HG03025 (cell line): ENCODE measurements around the gene TMEM250.
"Not testable (repeated sequence)": the region's sequence is repeated elsewhere in the genome, so short reads cannot be mapped to it uniquely, and the experiment has no call there.

Experiments
- ATAC-seq: cut with Tn5 transposase; IDR thresholded peaks from one replicate; pipeline ENCODE4 v1.9.1; 2021; ENCODE audit warnings: mild to moderate bottlenecking, moderate library complexity; ENCODE audit not compliant: unreplicated experiment, low FRiP score

TMEM250 gene, protein sequence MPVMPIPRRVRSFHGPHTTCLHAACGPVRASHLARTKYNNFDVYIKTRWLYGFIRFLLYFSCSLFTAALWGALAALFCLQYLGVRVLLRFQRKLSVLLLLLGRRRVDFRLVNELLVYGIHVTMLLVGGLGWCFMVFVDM

DNA sequence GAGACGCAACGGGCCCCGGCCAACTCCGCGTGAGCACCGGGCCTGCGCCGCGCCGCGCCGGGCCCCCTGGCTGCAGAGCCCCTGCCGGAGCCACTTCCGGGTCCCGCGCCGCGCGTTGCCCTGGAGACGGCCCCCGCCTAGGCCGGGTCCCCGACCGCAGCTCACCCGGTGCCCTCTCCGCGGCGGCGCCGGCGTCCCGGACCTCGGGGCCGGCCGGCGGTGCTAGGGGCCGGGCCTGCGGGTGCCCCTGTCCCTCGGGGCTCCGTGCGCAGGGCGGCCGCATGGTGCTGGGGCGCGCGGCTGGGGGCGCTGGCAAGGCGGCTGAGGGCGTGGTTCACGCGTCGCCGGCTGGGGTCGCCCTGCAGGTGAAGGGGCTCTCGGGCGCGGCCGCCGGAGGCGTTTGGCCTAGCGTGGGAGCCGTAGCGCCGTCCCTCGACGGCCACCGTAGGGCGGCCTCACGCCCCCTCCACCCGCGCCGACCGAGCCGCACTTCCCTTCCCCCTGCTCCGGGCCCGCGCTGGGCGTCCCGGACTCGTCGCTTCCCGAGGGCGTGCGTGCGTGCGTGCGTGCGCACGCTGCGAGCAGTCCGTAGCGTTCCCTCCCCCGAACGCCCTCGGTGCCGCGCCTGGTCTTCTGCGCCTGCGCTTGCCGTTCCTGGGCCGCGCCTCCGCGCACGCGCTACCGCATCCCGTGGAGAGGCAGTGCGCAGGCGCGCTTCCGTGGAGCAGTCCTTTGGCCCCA, at the start of gene TMEM250:
Gene TMEM250, minus strand, starts transcription at position 556 of the 741 bp plus-strand sequence. CDS start 1,975 bp downstream, outside the sequence.
- ATAC-seq: peak; percentile 63

DNA sequence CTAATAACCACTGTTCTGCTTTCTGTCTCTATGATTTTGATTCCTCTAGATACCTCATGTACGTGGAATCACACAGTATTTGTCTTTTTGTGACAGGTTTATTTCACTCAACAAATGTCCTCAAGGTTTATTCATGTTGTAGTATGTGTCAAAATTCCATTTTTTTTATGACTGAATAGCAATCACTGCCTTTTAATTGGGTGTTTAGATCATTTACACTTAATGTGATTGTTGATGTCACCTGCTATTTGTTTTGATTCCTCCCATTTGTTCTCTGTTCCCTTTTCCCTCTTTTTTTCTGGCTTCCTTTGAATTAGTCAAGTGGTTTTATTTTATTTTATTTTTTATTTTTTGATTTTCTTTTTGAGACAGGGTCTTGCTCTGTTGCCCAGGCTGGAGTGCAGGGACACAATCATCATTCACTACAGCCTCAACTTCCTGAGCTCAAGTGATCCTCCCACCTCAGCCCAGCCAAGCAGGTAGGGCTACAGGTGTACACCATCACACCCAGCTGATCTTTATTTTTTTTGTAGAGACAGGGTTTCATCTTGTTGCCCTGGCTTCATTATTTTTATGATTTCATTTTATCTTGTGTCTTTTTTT, 44.7 kb upstream of the TMEM250 start:
- ATAC-seq: no peak

DNA sequence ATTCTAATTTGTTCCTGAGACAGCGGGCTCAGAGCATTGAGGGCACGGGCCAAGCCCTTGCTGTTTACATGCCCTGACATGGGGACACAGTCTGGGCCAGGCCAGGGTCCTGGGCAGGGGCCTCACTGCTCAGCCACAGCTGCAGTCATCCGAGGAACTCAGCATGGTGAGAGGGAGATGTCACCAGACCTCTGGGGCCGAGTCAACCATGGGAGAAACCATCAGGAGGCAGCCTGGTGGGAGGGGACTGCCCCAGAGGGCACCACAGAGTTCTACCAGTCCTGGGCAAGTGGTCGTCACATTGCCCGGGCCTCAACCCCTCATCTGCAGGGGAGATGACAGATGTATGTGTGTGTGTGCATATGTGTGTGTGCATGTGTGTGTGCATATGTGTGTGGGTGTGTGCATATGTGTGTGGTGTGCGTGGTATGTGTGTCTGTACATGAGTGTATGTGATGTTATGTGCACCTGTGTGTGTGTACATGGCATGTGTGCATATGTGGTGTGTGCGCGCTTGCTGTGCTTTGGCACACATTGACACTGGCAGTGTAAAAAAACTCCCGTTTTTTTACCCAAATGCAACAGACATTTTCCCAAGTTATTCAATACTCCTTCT, 42.4 kb upstream of the TMEM250 start:
- no peak for ATAC-seq

DNA sequence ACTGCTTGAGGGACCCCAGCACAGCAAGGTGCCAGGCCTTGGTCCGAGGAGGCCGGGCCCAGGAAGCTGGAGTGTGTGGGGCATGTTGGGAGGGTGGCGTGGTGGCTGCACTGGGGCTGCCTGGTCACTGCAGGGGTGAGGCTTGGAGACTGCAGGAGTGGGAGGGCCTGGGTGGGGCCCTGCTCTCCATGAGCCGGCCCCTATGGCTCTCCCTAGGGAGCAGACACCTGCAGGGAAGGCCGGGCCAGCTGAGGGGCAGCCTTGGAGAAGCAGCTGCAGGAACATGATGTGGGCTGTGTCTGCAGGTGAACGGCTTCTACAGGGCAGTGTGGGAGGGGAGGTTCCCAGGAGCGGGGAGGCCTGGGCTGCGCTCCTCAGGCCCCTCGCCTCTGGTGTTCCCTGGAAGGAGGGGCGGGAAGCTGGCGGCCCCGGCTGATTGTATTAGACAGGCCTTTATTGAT, 41.7 kb upstream of the TMEM250 start:
- no peak for ATAC-seq

DNA sequence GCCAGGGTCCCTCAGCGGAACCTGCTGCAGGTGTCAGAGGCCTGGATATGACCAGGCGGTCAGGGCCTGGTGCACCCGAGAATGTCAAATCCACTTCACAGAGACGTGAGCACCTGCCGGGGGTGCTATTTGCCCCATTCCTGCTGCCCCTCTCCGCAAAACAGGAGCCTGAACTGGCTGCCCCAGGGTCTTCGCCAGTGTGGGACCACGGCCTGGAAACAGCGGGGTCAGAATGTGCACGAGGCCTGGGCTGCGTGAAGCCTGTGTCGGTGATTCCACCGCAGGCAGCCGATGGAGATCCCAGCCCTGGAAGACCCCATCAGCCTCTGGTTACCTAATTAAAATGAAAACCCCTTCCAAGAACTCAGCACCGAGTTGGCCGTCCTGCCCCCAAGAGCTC, 41.2 kb upstream of the TMEM250 start:
- no peak for ATAC-seq

DNA sequence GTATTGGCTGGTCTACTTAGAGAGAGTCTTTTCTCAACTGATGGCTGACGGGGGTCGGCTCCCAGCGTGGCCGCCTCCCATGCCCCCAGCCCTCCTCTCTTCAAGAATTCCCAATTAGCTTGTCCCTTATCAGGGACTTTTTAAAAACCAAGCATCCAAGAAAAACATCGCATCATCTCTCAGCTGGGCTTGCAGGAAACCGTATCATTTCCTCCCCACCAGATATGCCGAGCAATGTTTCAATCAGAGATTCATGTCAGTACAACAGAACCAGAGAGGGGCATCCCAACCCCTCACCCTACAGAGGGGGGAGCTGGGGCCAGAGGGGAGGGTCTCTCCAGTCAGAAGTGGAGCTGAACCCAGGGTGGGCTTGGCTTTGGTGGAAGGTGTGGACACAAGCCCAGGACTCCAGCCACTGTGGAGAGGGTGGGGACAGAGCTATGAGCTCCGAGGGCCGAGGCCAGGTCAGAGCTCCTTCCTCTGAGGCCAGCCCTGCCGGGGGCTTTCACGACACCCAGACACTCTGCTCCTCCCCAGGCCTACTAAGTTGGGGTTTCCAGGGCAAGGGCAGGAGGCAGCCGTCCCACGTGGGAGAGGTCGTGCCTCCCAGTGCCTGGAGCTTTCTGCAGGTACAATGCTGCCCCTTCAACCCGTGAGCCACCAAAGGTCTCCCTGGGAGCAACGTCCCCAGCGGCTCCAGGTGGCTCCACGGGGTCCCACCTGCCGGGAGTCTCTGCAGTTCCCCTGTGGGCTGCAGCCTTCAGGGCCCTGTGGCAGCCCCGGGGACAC, 39.0 kb upstream of the TMEM250 start:
- no peak for ATAC-seq

DNA sequence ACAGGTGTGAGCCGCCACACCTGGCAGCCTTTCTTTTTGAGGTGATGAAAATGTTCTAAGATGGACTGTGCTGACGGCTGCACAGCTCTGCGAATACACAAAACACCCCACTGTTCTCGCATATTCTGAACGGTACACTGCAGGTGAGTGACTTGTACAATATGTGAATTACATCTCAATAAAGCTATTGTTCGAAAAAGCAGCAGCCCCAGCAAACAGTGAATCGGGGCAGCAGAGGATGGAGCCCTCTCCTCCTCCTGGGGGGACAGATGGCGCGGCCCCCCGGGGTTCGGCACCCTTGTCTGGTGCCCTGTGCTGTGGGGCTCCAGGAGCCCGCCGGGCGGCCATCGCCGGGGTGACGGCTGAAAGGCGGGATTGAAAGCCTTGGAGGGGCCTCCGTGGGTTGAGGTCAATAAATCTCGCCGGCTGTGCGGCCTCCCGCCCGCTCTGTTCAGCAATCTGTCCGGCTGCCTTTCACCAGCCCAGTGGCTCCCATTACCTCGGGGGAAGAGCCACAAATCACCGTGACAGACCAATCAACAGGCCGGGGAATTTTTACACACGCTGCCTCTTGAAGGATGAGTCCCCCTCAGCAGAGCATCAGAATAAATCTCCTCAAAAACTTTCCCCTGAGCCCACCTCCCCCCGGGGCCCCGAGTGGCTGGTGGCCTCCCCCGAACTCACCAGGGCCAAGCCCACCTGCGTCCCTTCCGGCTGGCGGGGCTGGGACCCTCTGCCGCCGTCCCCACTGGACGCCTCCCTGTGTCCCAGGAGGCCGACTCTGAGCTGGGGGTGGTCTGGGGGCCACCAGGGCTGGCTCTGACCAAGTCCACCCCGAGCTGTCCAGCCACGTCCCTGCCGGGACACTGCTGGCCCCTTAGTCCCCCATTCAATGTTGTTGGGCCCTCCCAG, 37.8 kb upstream of the TMEM250 start:
- ATAC-seq: no peak

DNA sequence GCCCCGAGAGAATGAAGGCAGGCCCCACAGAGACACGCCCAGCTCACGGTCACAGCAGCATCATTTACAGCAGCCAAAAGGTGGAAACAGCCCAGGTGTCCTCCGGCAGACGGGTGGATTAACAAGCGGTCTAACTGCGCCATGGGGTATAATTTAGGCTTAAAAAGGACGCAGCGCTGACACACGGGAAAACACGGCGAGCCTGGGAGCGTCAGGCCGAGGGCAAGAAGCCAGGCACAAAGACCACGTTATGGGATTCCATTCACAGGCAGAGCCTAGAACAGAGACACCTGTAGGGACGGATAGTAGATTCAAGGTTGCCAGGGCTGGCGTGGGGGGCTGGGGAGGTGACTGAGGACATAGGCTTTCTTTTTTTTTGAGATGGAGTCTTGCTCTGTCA, 36.9 kb upstream of the TMEM250 start:
- no peak for ATAC-seq

DNA sequence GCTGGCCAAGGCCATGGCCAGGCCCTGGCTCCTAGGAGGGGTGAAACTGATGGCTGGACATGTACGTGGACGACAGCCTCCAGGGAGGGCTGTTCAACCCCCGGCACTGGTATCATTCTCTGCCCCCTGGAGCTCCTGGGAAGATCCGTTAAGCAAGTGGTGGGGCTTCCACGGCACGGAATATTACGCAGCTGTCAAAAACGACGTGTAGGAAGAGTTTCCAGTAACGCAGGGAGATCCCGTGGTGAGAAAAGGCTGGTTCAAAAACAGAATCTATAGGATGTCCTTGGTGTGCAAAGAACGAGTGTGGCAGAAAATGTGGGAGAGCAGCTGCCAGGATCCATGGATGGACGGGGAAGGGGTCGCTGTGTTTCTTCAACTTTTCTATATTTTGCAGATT, 36.3 kb upstream of the TMEM250 start:
- ATAC-seq: no peak

DNA sequence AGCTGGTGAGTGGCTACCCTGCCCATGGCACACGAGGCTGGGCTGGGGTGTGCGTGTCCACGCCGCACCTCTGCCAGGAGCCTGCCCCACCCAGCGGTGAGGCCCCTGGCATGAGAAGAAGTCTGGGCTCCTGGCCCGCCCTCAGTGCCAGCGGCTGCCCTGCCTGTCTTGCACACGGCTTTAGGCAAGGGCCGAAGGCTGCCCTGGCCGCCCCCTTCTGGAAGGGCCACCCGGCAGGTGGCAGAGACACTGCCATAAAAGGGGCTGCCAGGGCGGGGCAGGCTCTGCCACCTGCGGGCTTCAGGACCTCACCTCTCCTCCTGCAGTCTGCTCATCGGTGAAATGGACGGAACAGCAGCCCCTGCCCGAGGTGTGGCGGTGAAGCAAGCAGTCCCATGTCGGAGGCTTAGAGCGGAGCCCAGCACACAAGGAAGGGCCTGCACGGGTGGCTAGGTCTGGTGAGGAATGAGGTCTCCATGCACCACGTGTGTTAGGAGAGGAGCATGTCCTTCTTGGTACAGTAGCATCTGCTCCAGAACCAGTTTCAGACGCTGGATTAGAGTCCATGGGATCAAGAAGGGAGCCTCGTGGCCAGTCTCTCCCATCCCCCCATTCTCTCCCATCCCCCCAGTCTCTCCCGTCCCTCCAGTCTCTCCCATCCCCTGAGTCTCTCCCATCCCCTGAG, 34.8 kb upstream of the TMEM250 start:
- no peak for ATAC-seq

DNA sequence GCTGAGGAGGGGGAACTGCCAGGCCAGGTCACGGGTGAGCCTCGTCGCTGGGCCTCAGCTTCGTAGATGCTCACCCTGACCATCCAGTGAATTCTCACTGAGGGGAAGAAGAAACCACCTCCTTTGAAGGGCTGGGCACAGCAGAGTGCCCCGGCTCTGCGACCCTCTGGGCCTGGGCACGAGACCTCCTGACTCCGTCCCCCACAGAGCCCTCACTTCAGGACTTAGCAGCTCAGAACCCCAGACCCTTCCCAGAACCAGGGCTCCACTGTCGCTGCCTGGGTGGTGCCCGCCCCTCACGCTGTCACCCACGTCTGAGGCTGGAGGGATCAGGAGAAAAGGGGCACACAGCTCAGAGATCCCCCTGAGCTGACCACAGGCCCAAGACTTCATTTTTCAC, 34.3 kb upstream of the TMEM250 start:
- ATAC-seq: no peak

DNA sequence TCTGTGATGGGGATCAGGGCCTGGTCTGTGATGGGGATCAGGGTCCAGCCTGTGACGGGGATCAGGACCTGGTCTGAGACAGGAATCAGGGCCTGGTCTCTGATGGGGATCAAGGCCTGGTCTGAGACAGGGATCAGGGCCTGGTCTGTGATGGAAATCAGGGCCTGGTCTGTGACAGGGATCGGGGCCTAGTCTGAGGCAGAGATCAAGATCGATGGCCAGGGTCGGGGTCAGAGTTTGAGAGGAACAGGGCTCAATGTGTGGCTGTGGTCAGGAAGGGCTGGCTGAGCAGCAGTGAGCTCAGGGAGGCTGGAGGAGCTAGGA, 33.8 kb upstream of the TMEM250 start:
- ATAC-seq: no peak

DNA sequence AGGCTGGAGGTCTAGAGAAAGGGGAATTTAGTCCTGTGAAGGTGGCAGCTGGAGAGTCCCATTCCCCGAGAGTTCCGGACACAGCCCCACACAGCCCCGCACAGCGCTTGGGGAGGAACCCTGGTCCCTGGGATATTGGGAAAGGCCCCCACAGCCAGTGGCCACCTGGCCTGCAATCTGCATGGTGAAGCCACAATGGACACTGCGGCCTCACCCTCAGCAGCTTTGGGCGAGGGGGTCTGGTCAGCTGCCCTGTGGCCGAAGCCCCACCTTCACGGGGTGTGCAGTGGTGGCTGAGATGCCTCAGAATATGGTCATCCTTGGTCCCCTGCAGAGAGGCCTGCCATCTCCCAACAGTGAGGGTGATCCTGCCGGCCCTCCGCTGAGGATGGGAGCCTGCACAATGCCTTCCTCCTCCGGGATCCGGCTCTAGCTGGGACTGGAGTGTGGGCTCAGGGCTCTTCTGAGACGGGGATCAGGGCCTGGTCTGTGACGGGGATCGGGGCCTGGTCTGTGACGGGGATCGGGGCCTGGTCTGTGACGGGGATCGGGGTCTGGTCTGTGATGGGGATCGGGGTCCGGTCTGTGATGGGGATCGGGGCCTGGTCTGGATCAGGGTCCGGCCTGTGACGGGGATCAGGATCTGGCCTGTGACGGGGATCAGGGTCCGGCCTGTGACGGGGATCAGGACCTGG, 33.3 kb upstream of the TMEM250 start:
- no peak for ATAC-seq

DNA sequence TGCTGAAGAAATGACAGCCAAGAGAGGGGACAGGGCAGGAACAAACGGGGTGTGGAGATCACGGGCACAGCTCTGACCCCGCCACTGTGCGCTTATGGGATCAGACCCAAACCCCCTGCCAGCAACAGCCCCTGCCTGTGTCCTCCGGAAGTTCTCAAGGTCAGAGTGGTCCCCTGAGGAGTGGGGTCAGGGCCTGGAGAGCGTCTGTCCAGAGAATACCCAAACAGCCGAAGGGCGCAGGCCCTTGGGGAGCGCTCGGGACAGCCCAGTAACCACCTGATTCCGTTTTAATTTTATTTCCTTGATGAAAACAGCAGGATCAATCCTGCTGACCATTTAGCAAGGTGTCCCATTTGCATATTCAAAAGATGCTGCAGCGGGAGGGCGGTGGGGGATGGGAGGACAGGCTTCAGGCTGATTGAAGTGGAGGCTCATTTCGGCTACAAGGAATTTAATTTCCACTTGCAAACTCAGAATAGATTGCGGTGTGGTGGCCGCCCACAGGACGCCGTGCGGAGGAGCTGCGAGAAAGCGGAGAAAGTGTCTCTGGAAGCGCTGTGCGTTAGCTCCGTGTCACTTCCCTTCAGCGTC, 32.6 kb upstream of the TMEM250 start:
- no peak for ATAC-seq

DNA sequence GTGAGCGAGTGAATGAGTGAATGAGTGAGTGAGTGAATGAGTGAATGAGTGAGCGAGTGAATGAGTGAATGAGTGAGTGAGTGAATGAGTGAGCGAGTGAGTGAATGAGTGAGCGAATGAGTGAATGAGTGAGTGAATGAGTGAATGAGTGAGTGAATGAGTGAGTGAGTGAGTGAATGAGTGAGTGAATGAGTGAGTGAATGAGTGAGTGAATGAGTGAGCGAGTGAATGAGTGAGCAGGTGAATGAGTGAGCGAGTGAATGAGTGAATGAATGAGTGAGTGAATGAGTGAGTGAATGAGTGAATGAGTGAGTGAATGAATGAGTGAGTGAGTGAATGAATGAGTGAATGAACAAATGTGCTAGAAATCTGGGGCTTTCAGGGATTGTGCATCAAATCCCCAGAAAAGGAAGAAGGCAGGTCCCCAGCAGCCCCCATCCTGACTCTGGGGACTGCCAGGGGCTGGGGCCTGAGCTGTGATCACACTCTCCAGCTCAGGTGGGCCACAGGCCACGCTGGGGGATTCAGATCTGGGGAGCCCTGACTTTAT, 32.1 kb upstream of the TMEM250 start:
- not testable (repeated sequence) for ATAC-seq

DNA sequence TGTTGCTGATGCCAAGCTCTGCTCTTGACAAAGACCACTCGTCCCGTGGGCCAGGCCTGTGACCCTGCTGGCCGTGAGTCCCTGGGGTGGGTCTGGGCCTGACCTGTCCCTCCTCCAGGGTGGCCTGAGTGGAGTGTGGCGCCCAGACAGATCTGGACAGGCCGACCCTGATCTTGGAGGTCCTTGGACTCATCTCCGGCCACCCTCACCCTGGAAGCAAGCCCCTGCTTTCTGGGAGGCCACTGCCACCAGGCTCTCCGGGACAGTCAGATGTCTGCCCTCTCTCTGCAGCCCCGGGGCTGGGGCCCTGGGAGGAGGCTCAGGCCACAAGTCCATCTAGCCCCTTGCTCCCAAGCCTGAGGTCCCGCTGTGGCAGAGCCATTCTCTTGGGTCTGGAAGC, 31.2 kb upstream of the TMEM250 start:
- ATAC-seq: no peak

DNA sequence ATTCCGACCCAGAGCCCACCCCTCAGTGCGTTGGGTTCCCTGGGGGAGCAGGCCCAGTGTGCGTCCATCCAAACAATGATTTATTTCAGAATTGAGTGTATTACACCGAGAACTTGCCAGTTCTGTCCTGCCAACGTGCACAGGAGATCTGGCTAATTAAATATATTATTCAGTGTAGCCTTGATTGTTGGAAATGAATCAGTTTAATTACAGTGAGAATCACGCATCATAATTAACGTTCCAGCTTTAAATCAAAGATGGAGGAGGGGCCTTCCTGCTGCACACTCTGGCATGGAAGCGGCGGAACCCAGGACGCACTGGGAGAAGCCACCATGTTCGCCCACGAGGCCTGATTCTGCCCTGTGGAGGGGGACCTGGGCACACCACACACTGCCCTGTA, 30.7 kb upstream of the TMEM250 start:
- no peak for ATAC-seq

DNA sequence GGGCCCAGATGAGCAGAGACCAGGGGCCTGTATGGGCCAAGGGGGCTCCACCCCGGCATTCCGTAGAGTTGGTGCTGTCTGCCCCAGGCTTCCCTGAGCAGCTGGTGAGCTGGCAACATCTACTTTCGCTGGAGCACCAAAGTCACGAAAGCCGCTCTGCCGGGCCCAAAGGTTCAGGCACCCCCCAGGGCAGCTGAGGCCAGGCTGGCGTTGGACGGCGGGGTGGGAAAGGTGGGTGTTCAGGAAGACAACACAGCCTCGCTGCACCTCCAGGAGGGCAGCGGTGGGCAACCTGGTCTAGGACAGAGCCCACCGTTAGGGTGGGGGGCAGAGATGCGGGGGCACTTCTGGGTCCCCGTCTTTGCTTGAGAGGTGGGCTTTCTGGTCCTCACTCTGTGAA, 30.1 kb upstream of the TMEM250 start:
- no peak for ATAC-seq
